ACC112 (cell line): ENCODE data around the gene KCNH1.

ENCODE experiments used
- H2AFZ ChIP-seq: fragments of 200-600 bp; sonication (generic); one replicate; pipeline ENCODE4 v1.6.0; 2017; ENCODE audit warnings: antibody characterized with exemption, low read length; ENCODE audit not compliant: unreplicated experiment
- H3K27ac ChIP-seq: fragments of 200-600 bp; sonication (generic); 2 replicates; pipeline ENCODE4 v1.5.1; 2014; ENCODE audit warnings: low read depth, mild to moderate bottlenecking, antibody characterized with exemption, low read length, moderate library complexity
- H3K27me3 ChIP-seq: fragments of 200-600 bp; sonication (generic); 2 replicates; pipeline ENCODE4 v1.6.1; 2014; ENCODE audit warnings: mild to moderate bottlenecking, antibody characterized with exemption, low read length, moderate library complexity, mixed read lengths; ENCODE audit not compliant: insufficient read depth
- H3K36me3 ChIP-seq: fragments of 200-600 bp; sonication (generic); 2 replicates; pipeline ENCODE4 v1.6.1; 2016; ENCODE audit warnings: mild to moderate bottlenecking, antibody characterized with exemption, low read length, moderate library complexity, mixed read lengths; ENCODE audit not compliant: insufficient read depth
- H3K4me1 ChIP-seq: fragments of 200-600 bp; sonication (generic); one replicate; pipeline ENCODE4 v1.6.1; 2016; ENCODE audit warnings: low read length, mixed read lengths; ENCODE audit not compliant: insufficient read depth, unreplicated experiment, control insufficient read depth
- H3K4me3 ChIP-seq: fragments of 200-600 bp; sonication (generic); 2 replicates; pipeline ENCODE4 v1.5.1; 2014; ENCODE audit warnings: mild to moderate bottlenecking, low read depth, low read length
- H3K79me2 ChIP-seq: fragments of 200-600 bp; sonication (generic); one replicate; pipeline ENCODE4 v1.6.0; 2016; ENCODE audit warnings: low read length; ENCODE audit not compliant: control insufficient read depth, unreplicated experiment, insufficient read depth

KCNH1 gene

GRCh38 chr1:210629276-210629675, 504.7 kb downstream of the KCNH1 start:
- H3K27ac ChIP-seq, result no peak overlapping the region
- H3K4me3 ChIP-seq, result no peak overlapping the region
- no peaks in the 10 kb centered on the region for H3K27me3 ChIP-seq
- no peaks in the 10 kb centered on the region for H3K4me1 ChIP-seq
- no peak overlapping the region for H2AFZ ChIP-seq
- no peaks in the 10 kb centered on the region for H3K79me2 ChIP-seq
- H3K36me3 ChIP-seq, result no peaks in the 10 kb centered on the region

DNA sequence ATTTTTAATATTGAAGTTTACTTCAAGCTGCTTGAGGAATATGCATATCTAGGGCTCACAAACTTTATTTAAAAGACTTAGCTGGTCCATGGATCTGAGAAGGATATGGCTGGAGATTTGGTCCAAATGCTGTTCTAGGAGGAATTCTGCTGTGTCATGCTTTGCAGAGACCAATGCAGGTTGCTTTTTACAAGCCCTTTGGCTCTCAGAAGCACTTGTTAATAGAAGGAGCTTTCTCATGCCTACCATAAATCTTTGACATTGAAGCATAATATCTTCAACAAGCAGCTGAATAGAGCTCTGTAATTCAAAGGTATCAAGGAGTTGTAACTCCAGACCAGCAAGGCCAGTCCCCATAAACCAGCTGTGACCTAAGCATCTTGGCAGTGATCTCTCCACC, 506.2 kb downstream of the KCNH1 start:
- no peak overlapping the region for H3K27ac ChIP-seq
- no peaks in the 10 kb centered on the region for H3K4me1 ChIP-seq
- no peaks in the 10 kb centered on the region for H3K36me3 ChIP-seq
- H3K79me2 ChIP-seq, result no peaks in the 10 kb centered on the region
- H3K27me3 ChIP-seq, result no peaks in the 10 kb centered on the region
- H2AFZ ChIP-seq, result no peak overlapping the region
- H3K4me3 ChIP-seq, result no peak overlapping the region
